GM23248 (cell line): ENCODE data around the gene RTN4R. TPM values are rescaled to one million over a fixed set of nuclear protein-coding genes. Genes with fewer than 3 reads are reported as not detected.

Experiments
- DNase-seq: peaks from one replicate; pipeline ENCODE4 v3.0.0-alpha.2; 2015
- H2AFZ ChIP-seq: fragments of 200-600 bp; sonication (generic); 2 replicates; pipeline ENCODE4 v1.6.1; 2016; ENCODE audit warnings: antibody characterized with exemption
- H3F3A ChIP-seq: fragments of 200-600 bp; sonication (generic); 2 replicates; pipeline ENCODE4 v1.6.1; 2016; ENCODE audit warnings: mild to moderate bottlenecking, antibody characterized with exemption, mixed run types; ENCODE audit not compliant: insufficient read depth
- H3K27ac ChIP-seq: fragments of 200-600 bp; sonication (generic); 2 replicates; pipeline ENCODE4 v1.5.1; 2016; ENCODE audit warnings: mild to moderate bottlenecking
- H3K27me3 ChIP-seq: fragments of 200-600 bp; sonication (generic); replicated peaks from 2 replicates; pipeline ENCODE4 v1.6.1; 2016; ENCODE audit warnings: mild to moderate bottlenecking; ENCODE audit not compliant: insufficient read depth
- H3K36me3 ChIP-seq: fragments of 200-600 bp; sonication (generic); 2 replicates; pipeline ENCODE4 v1.6.1; 2016; ENCODE audit warnings: low read depth, mild to moderate bottlenecking
- H3K4me1 ChIP-seq: fragments of 200-600 bp; sonication (generic); 2 replicates; pipeline ENCODE4 v1.6.1; 2016; ENCODE audit warnings: mild to moderate bottlenecking; ENCODE audit not compliant: insufficient read depth
- H3K4me2 ChIP-seq: fragments of 200-600 bp; sonication (generic); one replicate; pipeline ENCODE4 v1.6.1; 2016; ENCODE audit warnings: mild to moderate bottlenecking; ENCODE audit not compliant: unreplicated experiment
- H3K4me3 ChIP-seq: fragments of 200-600 bp; sonication (generic); 2 replicates; pipeline ENCODE4 v1.5.1; 2016; ENCODE audit warnings: mild to moderate bottlenecking
- H3K79me2 ChIP-seq: fragments of 200-600 bp; sonication (generic); 2 replicates; pipeline ENCODE4 v1.6.1; 2016; ENCODE audit warnings: mild to moderate bottlenecking; ENCODE audit not compliant: insufficient read depth
- H3K9ac ChIP-seq: fragments of 200-600 bp; sonication (generic); 2 replicates; pipeline ENCODE4 v1.6.1; 2016; ENCODE audit warnings: mild to moderate bottlenecking
- H3K9me2 ChIP-seq: fragments of 200-600 bp; sonication (generic); 2 replicates; pipeline ENCODE4 v1.6.1; 2016; ENCODE audit warnings: mixed run types, mild to moderate bottlenecking, moderate library complexity; ENCODE audit not compliant: insufficient read depth
- H3K9me3 ChIP-seq: fragments of 200-600 bp; sonication (generic); one replicate; pipeline ENCODE4 v1.6.1; 2017; ENCODE audit warnings: low read depth
- H4K20me1 ChIP-seq: fragments of 200-600 bp; sonication (generic); 2 replicates; pipeline ENCODE4 v1.6.0; 2016; ENCODE audit not compliant: insufficient read depth
- EZH2 ChIP-seq: fragments of 200-600 bp; sonication (generic); IDR thresholded peaks from 2 replicates; pipeline ENCODE4 v1.6.1; 2018; ENCODE audit warnings: antibody characterized with exemption, mild to moderate bottlenecking; ENCODE audit not compliant: insufficient read depth, poor library complexity, severe bottlenecking
- EZH2phosphoT487 ChIP-seq: fragments of 200-600 bp; sonication (generic); IDR thresholded peaks from 2 replicates; pipeline ENCODE4 v1.6.1; 2018; ENCODE audit warnings: antibody characterized with exemption, moderate library complexity, mild to moderate bottlenecking, low read depth; ENCODE audit not compliant: insufficient read depth
- WGBS, 2 experiments: methylation state at CpG; one replicate each; pipeline ENCODE4 v1.1.6; 2015 to 2017; ENCODE audit warnings: low lambda C conversion rate in 2 of 2, low coverage in 1 of 2; ENCODE audit errors: missing lambda C conversion rate in 2 of 2; 5-methylcytosine and 5-hydroxymethylcytosine counted together
- in situ Hi-C: fragments of 300-500 bp; cut with MboI; formaldehyde crosslinking; loops from 2 replicates; pipeline ENCODE4 v1.15.0; 2020
- polyA plus RNA-seq: library from polyadenylated mRNA; unstranded; fragments of >200 nt; fragmentation: Nextera tagmentation; extraction: Ambion mirVana; gene quantifications from 2 replicates; pipeline ENCODE4 v1.2.1, GENCODE V29; 2016
- total RNA-seq: library from RNA; depleted of rRNA; stranded (reverse); fragments of >200 nt; shearing (Covaris generic); gene quantifications from 2 replicates; pipeline ENCODE4 v1.2.3, GENCODE V29; 2014

The RTN4R gene
- total and polyA plus RNA-seq, 2 experiments from 2014 or later = 0.25 TPM; not detected in 1

DNA sequence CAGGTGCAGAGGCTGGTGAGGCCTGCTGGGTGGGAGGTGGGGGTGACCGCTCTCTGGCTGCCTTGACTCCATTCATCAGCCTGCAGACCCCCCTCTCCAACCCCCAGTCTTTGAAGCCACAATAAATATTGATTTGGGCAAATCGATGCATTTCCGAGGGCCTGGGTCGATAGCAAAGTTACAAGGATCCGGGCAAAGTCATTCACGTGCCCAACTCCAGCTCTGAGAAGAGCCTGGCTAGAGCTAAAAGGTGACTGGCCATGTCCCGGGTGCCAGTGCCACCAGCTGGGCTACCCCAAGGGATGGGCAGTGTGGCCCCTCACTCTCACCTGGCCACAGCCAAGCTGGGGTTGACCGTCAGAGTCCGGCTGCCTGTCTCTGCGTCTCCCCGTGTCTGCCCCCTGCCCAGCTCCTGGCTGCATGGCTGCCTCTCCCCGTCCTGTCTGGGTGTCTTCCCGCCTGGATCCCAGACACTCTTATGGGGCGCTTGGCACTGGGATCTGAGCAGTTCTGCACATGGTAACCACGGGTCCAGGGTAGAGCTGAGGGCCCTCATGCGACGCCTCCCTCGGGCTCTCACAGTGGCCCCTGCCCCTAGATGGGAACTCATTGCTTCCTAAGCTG is 70.6 kb downstream of the RTN4R start:
- Histone ChIP-seq H3K9me2 (no peaks in the 10 kb centered on the region), H3K36me3 (no peaks in the 10 kb centered on the region), H3K9ac (no peak overlapping the region), H2AFZ (no peak overlapping the region), H3K27me3 (peaks cover 5% of the 10 kb centered on the region), H3K4me2 (no peak overlapping the region), H3K4me1 (no peaks in the 10 kb centered on the region), H3F3A (no peaks in the 10 kb centered on the region), H3K4me3 (no peak overlapping the region), H4K20me1 (no peaks in the 10 kb centered on the region), H3K79me2 (no peaks in the 10 kb centered on the region), H3K9me3 (no peaks in the 10 kb centered on the region), H3K27ac (no peak overlapping the region)
- TF ChIP-seq EZH2 = no peak
- TF ChIP-seq EZH2phosphoT487 = no peak
- in situ Hi-C loops = no loop called here
- 71 to 73% methylated on average over 17 to 18 of the region's 18 CpGs for WGBS, 2 experiments
- no peak for DNase-seq

DNA sequence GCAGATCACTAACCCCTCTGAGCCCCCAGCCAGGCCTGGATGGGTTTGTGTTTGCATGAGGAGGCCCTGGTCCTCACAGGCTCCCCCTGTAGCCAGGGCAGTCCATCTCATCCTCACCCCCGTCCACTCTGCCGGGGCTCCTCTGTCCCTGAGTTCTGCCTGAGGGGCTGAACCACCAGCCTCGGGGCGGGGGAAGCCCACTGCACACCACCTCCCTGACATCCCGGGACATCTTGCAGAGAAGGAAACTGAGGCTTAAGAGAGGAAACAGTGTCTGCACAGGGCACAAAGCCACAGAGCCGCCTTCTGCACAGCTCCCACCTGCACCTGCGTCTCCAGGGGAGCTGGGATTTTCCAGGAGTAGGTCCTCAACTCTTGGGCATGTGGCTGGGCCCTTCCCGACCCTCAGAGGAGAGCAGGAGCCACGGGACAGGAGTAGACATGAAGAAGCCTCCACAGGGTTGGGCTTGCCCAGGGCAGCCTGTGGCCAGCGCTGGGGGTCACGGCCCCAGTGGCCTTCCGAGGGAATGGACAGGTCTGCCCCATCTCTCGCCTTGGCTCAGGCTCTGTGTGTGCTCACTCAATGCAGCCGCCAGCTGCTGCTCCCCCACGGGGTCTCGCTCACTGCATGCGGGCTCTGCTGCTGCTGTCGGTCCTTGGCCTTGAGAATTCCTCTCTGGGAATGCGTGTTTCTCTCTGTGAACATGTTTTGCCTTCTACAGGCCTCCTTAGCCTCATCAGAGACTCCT is 71.8 kb downstream of the RTN4R start:
- no peaks in the 10 kb centered on the region for H3K9me2 ChIP-seq
- no peaks in the 10 kb centered on the region for H3K4me1 ChIP-seq
- H3K79me2 ChIP-seq = no peaks in the 10 kb centered on the region
- no peaks in the 10 kb centered on the region for H3K36me3 ChIP-seq
- DNase-seq = no peak
- TF ChIP-seq EZH2phosphoT487 (no peak), EZH2 (no peak)
- H4K20me1 ChIP-seq = no peaks in the 10 kb centered on the region
- H3F3A ChIP-seq = no peaks in the 10 kb centered on the region
- H3K9ac ChIP-seq = no peak overlapping the region
- H2AFZ ChIP-seq = no peak overlapping the region
- H3K9me3 ChIP-seq = no peaks in the 10 kb centered on the region
- H3K4me3 ChIP-seq = no peak overlapping the region
- in situ Hi-C loops = no loop called here
- peaks cover 5% of the 10 kb centered on the region for H3K27me3 ChIP-seq
- 49 to 56% methylated on average over 16 to 17 of the region's 19 CpGs for WGBS, 2 experiments
- no peak overlapping the region for H3K27ac ChIP-seq
- H3K4me2 ChIP-seq = no peak overlapping the region

DNA sequence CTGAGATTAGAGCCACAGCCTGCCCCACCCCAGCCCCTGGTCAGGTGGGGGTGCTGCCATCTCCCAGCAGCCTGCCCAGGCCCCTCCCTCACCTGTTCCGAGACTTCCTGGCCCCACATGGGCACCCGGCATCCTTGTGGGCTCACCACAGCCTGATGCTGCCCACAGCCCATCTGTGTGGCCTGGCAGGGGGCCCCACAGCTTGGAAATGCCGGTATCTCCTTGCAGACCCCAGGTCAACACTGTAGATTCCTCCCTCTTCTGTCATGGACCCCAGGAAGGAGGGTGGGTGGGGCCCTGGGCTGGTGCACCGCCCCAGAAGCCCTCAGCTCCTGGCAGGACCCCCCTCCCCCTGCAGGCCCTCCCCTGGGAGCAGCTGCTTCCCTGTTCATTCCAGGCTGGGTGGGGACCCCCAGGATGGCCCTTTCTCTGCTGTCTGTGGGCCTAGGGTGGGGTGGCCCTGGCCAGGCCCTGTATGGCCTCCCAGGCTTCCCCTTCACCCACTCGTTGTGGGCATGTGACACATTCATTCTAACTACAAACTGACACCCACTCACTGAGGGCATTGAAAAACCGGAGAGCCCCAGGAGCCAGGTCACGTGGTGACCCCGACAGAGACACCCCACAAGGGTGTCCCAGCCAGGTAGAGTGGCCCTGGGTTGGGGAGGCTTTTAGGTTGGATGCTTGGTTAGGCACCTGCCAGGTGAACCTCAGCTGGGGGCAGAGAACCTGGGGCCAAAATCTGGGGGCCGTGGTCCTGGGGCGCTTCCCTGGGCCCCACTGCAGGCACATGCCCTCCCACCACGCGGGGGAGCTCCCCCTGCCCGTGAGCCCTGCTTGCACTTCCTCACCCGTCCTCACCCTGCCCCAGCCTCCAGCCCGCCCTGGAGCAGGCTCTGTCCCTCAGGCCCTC is 73.2 kb downstream of the RTN4R start:
- H3F3A ChIP-seq = no peaks in the 10 kb centered on the region
- 46 to 54% methylated on average over 13 to 15 of the region's 15 CpGs for WGBS, 2 experiments
- no peak overlapping the region for H3K4me2 ChIP-seq
- no peak overlapping the region for H2AFZ ChIP-seq
- no peak for TF ChIP-seq EZH2
- TF ChIP-seq EZH2phosphoT487 = no peak
- H3K4me3 ChIP-seq = no peak overlapping the region
- no peaks in the 10 kb centered on the region for H3K4me1 ChIP-seq
- no peaks in the 10 kb centered on the region for H3K36me3 ChIP-seq
- H4K20me1 ChIP-seq = no peaks in the 10 kb centered on the region
- no peaks in the 10 kb centered on the region for H3K9me3 ChIP-seq
- H3K79me2 ChIP-seq = no peaks in the 10 kb centered on the region
- in situ Hi-C loops = no loop called here
- H3K27me3 ChIP-seq = peaks cover 2% of the 10 kb centered on the region
- H3K9me2 ChIP-seq = no peaks in the 10 kb centered on the region
- H3K27ac ChIP-seq = no peak overlapping the region
- no peak overlapping the region for H3K9ac ChIP-seq
- no peak for DNase-seq

DNA sequence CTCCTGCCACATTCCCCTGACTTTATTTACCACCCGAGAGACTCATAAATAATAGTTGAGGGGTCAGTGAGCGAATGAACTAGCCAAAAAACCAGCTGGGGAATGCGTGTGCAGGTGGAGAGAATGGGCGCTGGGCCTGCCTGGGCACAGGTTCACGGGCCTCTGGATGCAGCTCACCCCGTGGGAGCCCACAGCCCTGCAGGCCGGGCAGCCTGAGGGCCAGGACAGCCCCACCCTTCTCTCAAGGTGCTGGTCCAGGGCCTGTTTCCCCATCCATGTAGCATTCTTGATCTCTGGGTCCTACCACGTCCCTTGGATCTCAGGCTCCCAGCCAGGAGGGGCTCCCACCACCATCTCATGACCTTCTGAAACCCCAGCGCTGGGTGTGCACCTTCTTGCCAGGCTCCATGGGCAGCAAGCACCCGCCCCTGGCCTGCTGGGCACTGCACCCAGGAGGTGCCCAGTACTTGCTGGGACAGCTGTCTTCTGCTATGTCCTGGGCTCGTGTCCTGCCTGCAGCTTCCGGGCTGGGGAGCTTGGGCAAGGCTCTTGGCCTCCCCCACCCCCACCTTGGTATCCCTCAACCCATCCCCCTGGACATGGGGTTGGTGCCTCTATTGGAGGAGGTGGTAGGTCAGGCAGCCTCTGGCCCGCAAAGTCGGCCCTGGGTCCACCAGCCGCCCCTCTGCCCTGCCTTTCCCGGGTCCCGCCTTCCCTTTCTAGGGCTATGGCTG is 74.2 kb downstream of the RTN4R start:
- no peaks in the 10 kb centered on the region for H3K9me3 ChIP-seq
- no peaks in the 10 kb centered on the region for H3K9me2 ChIP-seq
- H4K20me1 ChIP-seq = no peaks in the 10 kb centered on the region
- no peaks in the 10 kb centered on the region; the same call in 1 of the 2 replicates for H3K27me3 ChIP-seq
- no peak for TF ChIP-seq EZH2phosphoT487
- TF ChIP-seq EZH2 = no peak
- no peak overlapping the region for H3K4me2 ChIP-seq
- H3K36me3 ChIP-seq = no peaks in the 10 kb centered on the region
- WGBS, 2 experiments = 65 to 70% methylated on average over 16 to 17 of the region's 17 CpGs
- H3K9ac ChIP-seq = no peak overlapping the region
- no peak overlapping the region for H3K27ac ChIP-seq
- no peak overlapping the region for H2AFZ ChIP-seq
- no peak for DNase-seq
- no peaks in the 10 kb centered on the region for H3K4me1 ChIP-seq
- H3F3A ChIP-seq = no peaks in the 10 kb centered on the region
- H3K79me2 ChIP-seq = no peaks in the 10 kb centered on the region
- in situ Hi-C loops = no loop called here
- no peak overlapping the region for H3K4me3 ChIP-seq
